A549 (cell line): ENCODE measurements around the gene TXNRD1. TPM values are rescaled to one million over a fixed set of nuclear protein-coding genes. Genes with fewer than 3 reads are reported as not detected.

Experiments used
- ATAC-seq, 2 experiments: fragments of 200-7000 bp in 1 of 2; fragments of >200 bp in 1 of 2; cut with Nextera tagmentation in 1 of 2; cut with Tn5 transposase in 1 of 2; 3 replicates each; pipeline versions ENCODE4 v1.8.0 to v1.9.1; 2018 to 2020; ENCODE audit warnings: mild to moderate bottlenecking in 1 of 2, moderate library complexity in 1 of 2
- CTCF ChIA-PET: fragments of 300-600 bp; sonication (Branson Sonifier 250); formaldehyde crosslinking; extraction: SDS; loops from one replicate; lab custom pipeline; 2021; ENCODE audit warnings: antibody characterized with exemption, inconsistent platforms; lab: Yijun Ruan, JAX
- POLR2A ChIA-PET: fragments of 350-600 bp; formaldehyde crosslinking; extraction: SDS; loops from one replicate; lab custom pipeline; 2021; ENCODE audit warnings: antibody characterized with exemption, inconsistent platforms; lab: Yijun Ruan, JAX
- DNase-seq, 2 experiments: peaks; one replicate each; pipeline versions ENCODE4 v3.0.0 to v3.0.0-alpha.2; 2011 to 2016; ENCODE audit warnings: low read depth in 1 of 2, low spot score in 1 of 2
- FAIRE-seq: peaks from 2 replicates; lab custom pipeline; 2011; peaks lifted over from hg19 to GRCh38; lab: Jason Lieb, UNC
- H3K27ac ChIP-seq, 2 experiments: fragments of >200 bp; sonication (Bioruptor Twin); formaldehyde crosslinking; 3 replicates each; pipeline ENCODE4 v1.5.1; 2016 to 2017
- H3K4me1 ChIP-seq: fragments of >200 bp; sonication (Bioruptor Twin); formaldehyde crosslinking; 3 replicates; pipeline ENCODE4 v1.6.1; 2016
- H3K4me2 ChIP-seq: fragments of >200 bp; sonication (Bioruptor Twin); formaldehyde crosslinking; 3 replicates; pipeline ENCODE4 v1.6.1; 2016
- H3K4me3 ChIP-seq: fragments of >200 bp; sonication (Bioruptor Twin); formaldehyde crosslinking; 3 replicates; pipeline ENCODE4 v1.5.1; 2016
- H3K9me3 ChIP-seq: fragments of >200 bp; sonication (Bioruptor Twin); formaldehyde crosslinking; 3 replicates; pipeline ENCODE4 v1.6.1; 2016
- ATOH8 ChIP-seq: fragments of 250-450 bp; sonication (Bioruptor Pico); IDR thresholded peaks from 2 replicates; pipeline ENCODE4 v1.5.0; 2020; ENCODE audit warnings: low read depth, mild to moderate bottlenecking, moderate library complexity
- CEBPB ChIP-seq, 2 experiments: fragments of >200 bp in 1 of 2; sonication (Bioruptor Twin) in 1 of 2; formaldehyde crosslinking in 1 of 2; IDR thresholded peaks; 2 replicates each; pipeline ENCODE4 v1.6.1; 2012 to 2016
- EHF ChIP-seq: fragments of 250-450 bp; sonication (Bioruptor Pico); IDR thresholded peaks from 2 replicates; pipeline ENCODE4 v1.5.0; 2020; ENCODE audit warnings: mild to moderate bottlenecking
- FOSB ChIP-seq: fragments of 250-450 bp; sonication (Bioruptor Pico); IDR thresholded peaks from 2 replicates; pipeline ENCODE4 v1.5.0; 2020; ENCODE audit warnings: mild to moderate bottlenecking, moderate library complexity
- FOXS1 ChIP-seq: fragments of 250-450 bp; sonication (Bioruptor Pico); IDR thresholded peaks from 2 replicates; pipeline ENCODE4 v1.5.0; 2020; ENCODE audit warnings: mild to moderate bottlenecking, moderate library complexity
- GATA3 ChIP-seq: IDR thresholded peaks from 2 replicates; pipeline ENCODE4 v1.6.1; 2012; ENCODE audit warnings: borderline replicate concordance
- HDAC2 ChIP-seq: fragments of 200-600 bp; sonication (generic); IDR thresholded peaks from 2 replicates; pipeline ENCODE4 v1.6.1; 2016
- HES2 ChIP-seq: fragments of >200 bp; sonication (Bioruptor Twin); formaldehyde crosslinking; IDR thresholded peaks from 2 replicates; pipeline ENCODE4 v1.6.1; 2016
- HEYL ChIP-seq: fragments of 250-450 bp; sonication (Bioruptor Pico); IDR thresholded peaks from 2 replicates; pipeline ENCODE4 v1.8.0; 2021; ENCODE audit warnings: mild to moderate bottlenecking, moderate library complexity
- HMGXB4 ChIP-seq: fragments of 250-450 bp; sonication (Bioruptor Pico); IDR thresholded peaks from 2 replicates; pipeline ENCODE4 v1.5.0; 2021; ENCODE audit warnings: mild to moderate bottlenecking, moderate library complexity, borderline replicate concordance
- HOXA7 ChIP-seq: fragments of 250-450 bp; sonication (Bioruptor Pico); IDR thresholded peaks from 2 replicates; pipeline ENCODE4 v1.5.0; 2020; ENCODE audit warnings: mild to moderate bottlenecking, moderate library complexity
- HOXB5 ChIP-seq: fragments of 250-450 bp; sonication (Bioruptor Pico); IDR thresholded peaks from 2 replicates; pipeline ENCODE4 v1.5.0; 2020; ENCODE audit warnings: mild to moderate bottlenecking, moderate library complexity
- MAFK ChIP-seq: fragments of 450-650 bp; IDR thresholded peaks from 2 replicates; pipeline ENCODE4 v1.6.1; 2014; ENCODE audit not compliant: partially characterized antibody
- MAX ChIP-seq: IDR thresholded peaks from 2 replicates; pipeline ENCODE4 v1.6.1; 2012
- MAZ ChIP-seq: fragments of 150-350 bp; IDR thresholded peaks from 2 replicates; pipeline ENCODE4 v1.6.1; 2014; ENCODE audit warnings: antibody characterized with exemption, low read depth, low read length, borderline replicate concordance
- MYC ChIP-seq: IDR thresholded peaks from 2 replicates; pipeline ENCODE4 v1.6.1; 2012; ENCODE audit warnings: mild to moderate bottlenecking, inconsistent platforms, low read length, improper control_type of control experiment, borderline replicate concordance
- NFE2L2 ChIP-seq: fragments of 150-350 bp; conservative IDR thresholded peaks from 2 replicates; pipeline ENCODE4 v1.6.1; 2014; ENCODE audit warnings: low read length
- NR3C1 ChIP-seq: fragments of >200 bp; sonication (Bioruptor Twin); formaldehyde crosslinking; IDR thresholded peaks from 3 replicates; pipeline ENCODE4 v1.6.1; 2017
- PBX3 ChIP-seq: IDR thresholded peaks from 2 replicates; pipeline ENCODE4 v1.6.1; 2012
- POLR2AphosphoS2 ChIP-seq: conservative IDR thresholded peaks from 2 replicates; pipeline ENCODE4 v1.6.1; 2012; ENCODE audit warnings: low read length, improper control_type of control experiment, inconsistent platforms
- RAD21 ChIP-seq, 2 experiments: fragments of >200 bp in 1 of 2; sonication (Bioruptor Twin) in 1 of 2; formaldehyde crosslinking in 1 of 2; IDR thresholded peaks in 1 of 2; conservative IDR thresholded peaks in 1 of 2; 2 replicates in 1 of 2; 3 replicates in 1 of 2; pipeline ENCODE4 v1.6.1; 2012 to 2018; ENCODE audit warnings: inconsistent platforms in 1 of 2
- REST ChIP-seq: fragments of 200-600 bp; sonication (generic); IDR thresholded peaks from 2 replicates; pipeline ENCODE4 v1.6.1; 2016; ENCODE audit warnings: antibody characterized with exemption, mild to moderate bottlenecking, moderate library complexity
- RNF2 ChIP-seq: fragments of 200-600 bp; sonication (generic); IDR thresholded peaks from 2 replicates; pipeline ENCODE4 v1.6.1; 2016; ENCODE audit warnings: low read depth, mild to moderate bottlenecking, antibody characterized with exemption, moderate library complexity, borderline replicate concordance
- TFCP2L1 ChIP-seq: fragments of 250-450 bp; sonication (Bioruptor Pico); IDR thresholded peaks from 2 replicates; pipeline ENCODE4 v1.5.0; 2021; ENCODE audit warnings: mild to moderate bottlenecking
- TP53 ChIP-seq: fragments of 250-450 bp; sonication (Bioruptor Pico); IDR thresholded peaks from 2 replicates; pipeline ENCODE4 v1.5.0; 2021; ENCODE audit warnings: mild to moderate bottlenecking, moderate library complexity
- ZC3H11A ChIP-seq: fragments of 450-650 bp; IDR thresholded peaks from 2 replicates; pipeline ENCODE4 v1.6.1; 2014; ENCODE audit warnings: antibody characterized with exemption, mild to moderate bottlenecking
- ZFP36 ChIP-seq: fragments of 450-650 bp; IDR thresholded peaks from 2 replicates; pipeline ENCODE4 v1.6.1; 2014; ENCODE audit warnings: borderline replicate concordance; ENCODE audit not compliant: partially characterized antibody
- ZNF302 ChIP-seq: fragments of 250-450 bp; sonication (Bioruptor Pico); IDR thresholded peaks from 2 replicates; pipeline ENCODE4 v1.9.0; 2021; ENCODE audit warnings: inconsistent platforms, mild to moderate bottlenecking, moderate library complexity
- WGBS: methylation state at CpG from one replicate; pipeline ENCODE4 v1.1.6; 2017; ENCODE audit errors: missing lambda C conversion rate; 5-methylcytosine and 5-hydroxymethylcytosine counted together
- polyA plus RNA-seq, 4 experiments: library from polyadenylated mRNA; depleted of rRNA in 3 of 4; stranded (reverse); fragments of >200 nt; fragmentation: RNase III in 1 of 4; extraction: RNeasy Plus Mini Kit Qiagen cat#74134 plus additional on column Dnase treatment in 1 of 4; gene quantifications; 2 replicates in 3 of 4; 3 replicates in 1 of 4; pipeline ENCODE4 v1.2.3, GENCODE V29; 2011 to 2017
- TF ChIP-seq, protein P1 (sequence below): fragments of 150-350 bp; IDR thresholded peaks from 2 replicates; pipeline ENCODE4 v1.6.1; 2014; ENCODE audit warnings: low read depth, mild to moderate bottlenecking, low read length
- TF ChIP-seq, protein P2 (sequence below): fragments of >200 bp; sonication (Bioruptor Twin); formaldehyde crosslinking; IDR thresholded peaks from 3 replicates; pipeline ENCODE4 v1.5.1; 2016

TXNRD1 gene
- polyA plus RNA-seq, 2 of the 4 experiments (the other 2 are of a cell fraction) = 899 to 1,230 TPM

DNA sequence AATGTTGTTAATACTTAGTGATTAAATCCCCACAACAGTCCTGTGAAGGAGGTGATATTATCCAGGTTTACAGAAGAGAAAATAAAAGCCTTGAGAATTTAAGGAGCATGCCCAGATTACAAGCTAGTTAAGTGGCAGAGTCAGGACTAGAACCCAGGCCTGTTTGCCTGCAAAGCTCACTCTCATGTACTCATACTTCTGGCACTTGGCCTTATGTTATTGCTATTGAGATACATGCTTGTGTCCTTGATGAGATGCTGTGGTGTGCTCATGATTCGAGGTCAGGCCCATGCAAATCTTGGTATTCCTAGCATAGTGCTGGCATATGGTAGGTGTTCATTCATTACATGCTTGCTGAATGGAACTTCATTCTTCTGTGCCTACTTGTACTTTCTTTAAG is 80.4 kb downstream of the TXNRD1 start:
- Histone ChIP-seq H3K9me3 (no peaks in the 10 kb centered on the region), H3K4me3 (peak overlapping the region; percentile 68), H3K4me2 (peak overlapping the region; percentile 97), H3K27ac (peak overlapping the region; percentile 94 to 98), H3K4me1 (peaks cover 84% of the 10 kb centered on the region)
- CTCF ChIA-PET = interaction anchor here (1.0 to 13.7 kb wide), 4 partner anchors 9 to 77 kb away, joined by 3 to 155 read pairs (median 6); partner anchors contain the start of gene TXNRD1
- POLR2A ChIA-PET = interaction anchor here (1.2 to 8.6 kb wide), 6 partner anchors 7 to 118 kb away, joined by 3 to 89 read pairs (median 12); no protein-coding TSS in a partner anchor
- FAIRE-seq (peak; percentile 23), ATAC-seq (peak; percentile 10 to 28; a peak in 5 of 6 replicates), DNase-seq (peak in 1 of 2 experiments; percentile 77)
- 4% methylated on average over 1 of the region's 1 CpG for WGBS
- TF ChIP-seq POLR2AphosphoS2 (peak; percentile 92), TFCP2L1 (CRISPR knock-in tag) (peak; percentile 81; the same call in 1 of the 2 replicates), HOXB5 (no peak), HOXA7 (CRISPR knock-in tag) (peak; percentile 83), EHF (CRISPR knock-in tag) (no peak), RAD21 (conservative IDR thresholded peaks at IDR 0.05 in 1 of 2, IDR thresholded peaks at IDR 0.05 in 1 of 2) (no peak), REST (0 out of 2 replicates have a peak, but pooled peaks have one; percentile 5), HES2 (no peak), TP53 (CRISPR knock-in tag) (no peak; the same call in 1 of the 2 replicates), ZFP36 (no peak), HEYL (CRISPR knock-in tag) (0 out of 2 replicates have a peak, but pooled peaks have one; percentile 22), ZNF302 (CRISPR knock-in tag) (no peak), MAZ (no peak; the same call in 1 of the 2 replicates), MAX (peak; percentile 33; the same call in 1 of the 2 replicates), PBX3 (no peak), NFE2L2 (no peak), HDAC2 (no peak), CEBPB (IDR thresholded peaks at IDR 0.05) (no peak), FOSB (peak; percentile 57; the same call in 1 of the 2 replicates), NR3C1 (no peak), RNF2 (no peak), ZC3H11A (no peak), ATOH8 (CRISPR knock-in tag) (no peak), GATA3 (0 out of 2 replicates have a peak, but pooled peaks have one; percentile 16), MYC (no peak), MAFK (no peak), FOXS1 (CRISPR knock-in tag) (no peak), HMGXB4 (CRISPR knock-in tag) (no peak)
- TF ChIP-seq, protein P1, sequence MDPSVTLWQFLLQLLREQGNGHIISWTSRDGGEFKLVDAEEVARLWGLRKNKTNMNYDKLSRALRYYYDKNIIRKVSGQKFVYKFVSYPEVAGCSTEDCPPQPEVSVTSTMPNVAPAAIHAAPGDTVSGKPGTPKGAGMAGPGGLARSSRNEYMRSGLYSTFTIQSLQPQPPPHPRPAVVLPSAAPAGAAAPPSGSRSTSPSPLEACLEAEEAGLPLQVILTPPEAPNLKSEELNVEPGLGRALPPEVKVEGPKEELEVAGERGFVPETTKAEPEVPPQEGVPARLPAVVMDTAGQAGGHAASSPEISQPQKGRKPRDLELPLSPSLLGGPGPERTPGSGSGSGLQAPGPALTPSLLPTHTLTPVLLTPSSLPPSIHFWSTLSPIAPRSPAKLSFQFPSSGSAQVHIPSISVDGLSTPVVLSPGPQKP = no peak
- TF ChIP-seq, protein P2, sequence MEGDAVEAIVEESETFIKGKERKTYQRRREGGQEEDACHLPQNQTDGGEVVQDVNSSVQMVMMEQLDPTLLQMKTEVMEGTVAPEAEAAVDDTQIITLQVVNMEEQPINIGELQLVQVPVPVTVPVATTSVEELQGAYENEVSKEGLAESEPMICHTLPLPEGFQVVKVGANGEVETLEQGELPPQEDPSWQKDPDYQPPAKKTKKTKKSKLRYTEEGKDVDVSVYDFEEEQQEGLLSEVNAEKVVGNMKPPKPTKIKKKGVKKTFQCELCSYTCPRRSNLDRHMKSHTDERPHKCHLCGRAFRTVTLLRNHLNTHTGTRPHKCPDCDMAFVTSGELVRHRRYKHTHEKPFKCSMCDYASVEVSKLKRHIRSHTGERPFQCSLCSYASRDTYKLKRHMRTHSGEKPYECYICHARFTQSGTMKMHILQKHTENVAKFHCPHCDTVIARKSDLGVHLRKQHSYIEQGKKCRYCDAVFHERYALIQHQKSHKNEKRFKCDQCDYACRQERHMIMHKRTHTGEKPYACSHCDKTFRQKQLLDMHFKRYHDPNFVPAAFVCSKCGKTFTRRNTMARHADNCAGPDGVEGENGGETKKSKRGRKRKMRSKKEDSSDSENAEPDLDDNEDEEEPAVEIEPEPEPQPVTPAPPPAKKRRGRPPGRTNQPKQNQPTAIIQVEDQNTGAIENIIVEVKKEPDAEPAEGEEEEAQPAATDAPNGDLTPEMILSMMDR = no peak
